Adrenal gland (tissue), 5 donors: Measurements from ENCODE around the gene HIC1.

Source experiments
- POLR2A ChIP-seq, 2 donors: fragments of 450-650 bp; IDR thresholded peaks; one replicate each; pipeline ENCODE4 v1.6.1; 2017; ENCODE audit warnings: antibody characterized with exemption in 2 of 2, mild to moderate bottlenecking in 2 of 2, moderate library complexity in 1 of 2
- TF ChIP-seq, protein P1 (sequence below), 6 experiments: fragments of 450-650 bp in 4 of 6; fragments of 200-600 bp in 2 of 6; sonication (generic) in 1 of 6; IDR thresholded peaks; 1 replicate in 5 of 6; 2 replicates in 1 of 6; pipeline versions ENCODE4 v1.5.1 to v1.8.0; 2016 to 2021; ENCODE audit warnings: antibody characterized with exemption in 6 of 6, mild to moderate bottlenecking in 2 of 6, moderate library complexity in 1 of 6
- donor health status: DM: no; HTN: no; CAD: no.

DNA sequence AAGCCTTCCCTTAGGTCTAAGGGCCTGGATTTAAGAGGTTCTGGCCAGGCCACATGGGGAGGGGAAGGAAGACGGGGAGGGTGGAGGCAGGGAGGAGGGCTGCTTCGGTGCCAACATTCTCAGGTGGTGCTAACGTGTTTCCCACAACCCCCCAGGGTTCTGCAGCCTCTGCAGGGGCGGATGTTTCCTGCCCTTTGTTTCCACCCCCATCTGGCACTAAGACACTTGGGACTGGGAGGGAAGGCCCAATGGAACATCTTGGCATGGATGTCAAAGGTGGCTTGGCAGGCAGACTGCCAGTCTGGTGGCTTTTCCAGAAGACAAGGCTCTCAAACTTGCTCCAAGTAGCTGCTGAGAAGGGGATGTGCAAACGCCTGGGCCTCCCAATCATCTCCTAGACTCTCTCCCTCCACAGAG is 12.7 kb downstream of the HIC1 start:
- TF ChIP-seq, protein P1, sequence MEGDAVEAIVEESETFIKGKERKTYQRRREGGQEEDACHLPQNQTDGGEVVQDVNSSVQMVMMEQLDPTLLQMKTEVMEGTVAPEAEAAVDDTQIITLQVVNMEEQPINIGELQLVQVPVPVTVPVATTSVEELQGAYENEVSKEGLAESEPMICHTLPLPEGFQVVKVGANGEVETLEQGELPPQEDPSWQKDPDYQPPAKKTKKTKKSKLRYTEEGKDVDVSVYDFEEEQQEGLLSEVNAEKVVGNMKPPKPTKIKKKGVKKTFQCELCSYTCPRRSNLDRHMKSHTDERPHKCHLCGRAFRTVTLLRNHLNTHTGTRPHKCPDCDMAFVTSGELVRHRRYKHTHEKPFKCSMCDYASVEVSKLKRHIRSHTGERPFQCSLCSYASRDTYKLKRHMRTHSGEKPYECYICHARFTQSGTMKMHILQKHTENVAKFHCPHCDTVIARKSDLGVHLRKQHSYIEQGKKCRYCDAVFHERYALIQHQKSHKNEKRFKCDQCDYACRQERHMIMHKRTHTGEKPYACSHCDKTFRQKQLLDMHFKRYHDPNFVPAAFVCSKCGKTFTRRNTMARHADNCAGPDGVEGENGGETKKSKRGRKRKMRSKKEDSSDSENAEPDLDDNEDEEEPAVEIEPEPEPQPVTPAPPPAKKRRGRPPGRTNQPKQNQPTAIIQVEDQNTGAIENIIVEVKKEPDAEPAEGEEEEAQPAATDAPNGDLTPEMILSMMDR (IDR thresholded peaks at IDR 0.05): no peak
- no peak for TF ChIP-seq POLR2A (IDR thresholded peaks at IDR 0.05)
